BLaER1 (cell line): ENCODE data around the gene ZNF415.
"Not testable (repeated sequence)": the region's sequence is repeated elsewhere in the genome, so short reads cannot be mapped to it uniquely, and the experiment has no call there.

Source experiments
- H3K27ac ChIP-seq: shearing (Covaris generic); formaldehyde crosslinking; 2 replicates; pipeline ENCODE4 v1.8.1; 2022
- H3K27me3 ChIP-seq: shearing (Covaris generic); formaldehyde crosslinking; 2 replicates; pipeline ENCODE4 v1.8.1; 2022
- H3K36me3 ChIP-seq: shearing (Covaris generic); formaldehyde crosslinking; 2 replicates; pipeline ENCODE4 v1.8.1; 2022
- H3K4me1 ChIP-seq: shearing (Covaris generic); formaldehyde crosslinking; 2 replicates; pipeline ENCODE4 v1.8.1; 2022
- H3K4me2 ChIP-seq: shearing (Covaris generic); formaldehyde crosslinking; 2 replicates; pipeline ENCODE4 v1.8.1; 2022
- H3K4me3 ChIP-seq: shearing (Covaris generic); formaldehyde crosslinking; 2 replicates; pipeline ENCODE4 v1.8.1; 2022
- H3K9ac ChIP-seq: shearing (Covaris generic); formaldehyde crosslinking; 2 replicates; pipeline ENCODE4 v1.8.1; 2022
- H3K9me3 ChIP-seq: shearing (Covaris generic); formaldehyde crosslinking; 2 replicates; pipeline ENCODE4 v1.8.1; 2022
- H4K20me1 ChIP-seq: shearing (Covaris generic); formaldehyde crosslinking; 2 replicates; pipeline ENCODE4 v1.8.1; 2022
- Cebpa-rat ChIP-seq: shearing (Covaris generic); IDR thresholded peaks from 2 replicates; pipeline ENCODE4 v1.8.1; 2022

The ZNF415 gene

GRCh38 chr19:53103234-53104203, 29.2 kb downstream of the ZNF415 start, which contains the start of gene ZNF160:
ZNF160 (minus strand) TSS chr19:53103422; CDS start chr19:53086276, 17,146 bp downstream.
- H3K9me3 ChIP-seq: peaks cover 5% of the 10 kb centered on the region; the same call in 1 of the 2 replicates
- TF ChIP-seq Cebpa-rat: no peak

DNA sequence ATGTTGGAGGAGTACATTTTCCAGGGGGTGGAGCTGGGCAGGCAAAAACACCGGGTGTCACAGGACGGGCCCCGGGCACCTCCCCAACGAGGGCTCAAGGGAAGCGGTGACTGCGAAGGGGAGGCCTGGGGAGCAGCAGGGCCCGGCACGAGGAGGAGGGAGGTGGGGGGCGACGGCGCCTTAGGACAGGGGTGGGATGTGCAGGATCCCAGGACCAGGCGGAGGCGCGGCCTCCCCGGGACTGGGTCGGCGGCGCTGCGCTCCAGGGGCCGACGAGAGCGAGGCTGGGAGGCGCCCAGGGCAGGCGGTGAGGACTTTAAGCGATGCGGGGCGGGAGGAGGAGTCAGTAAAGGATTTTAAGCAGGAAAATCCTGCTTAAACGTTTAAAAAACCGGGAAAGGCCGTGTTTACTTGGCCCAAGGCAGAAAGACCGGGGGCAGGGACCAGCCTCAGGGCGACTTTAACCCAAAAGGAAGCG, 29.9 kb downstream of the ZNF415 start:
- H3K27me3 ChIP-seq: no peaks in the 10 kb centered on the region
- peaks cover 48% of the 10 kb centered on the region for H4K20me1 ChIP-seq
- H3K9me3 ChIP-seq: no peaks in the 10 kb centered on the region
- H3K9ac ChIP-seq: peak overlapping the region; percentile 88
- H3K4me2 ChIP-seq: peak overlapping the region; percentile 98
- peaks cover 30% of the 10 kb centered on the region for H3K36me3 ChIP-seq
- TF ChIP-seq Cebpa-rat: no peak
- peaks cover 32% of the 10 kb centered on the region for H3K4me1 ChIP-seq
- peak overlapping the region; percentile 79 for H3K4me3 ChIP-seq
- peak overlapping the region; percentile 89 for H3K27ac ChIP-seq

More at GRCh38 chr19:53103234-53104203, 29.2 kb downstream of the ZNF415 start, which contains the start of gene ZNF160:
- Histone ChIP-seq H3K4me1 (peaks cover 32% of the 10 kb centered on the region), H3K4me2 (peak within 1 kb of the TSS; percentile 98), H3K27ac (peak within 1 kb of the TSS; percentile 89), H3K9ac (peak within 1 kb of the TSS; percentile 88), H4K20me1 (peaks cover 41% of the 10 kb centered on the region), H3K27me3 (no peaks in the 10 kb centered on the region), H3K36me3 (peaks cover 29% of the 10 kb centered on the region), H3K4me3 (peak within 1 kb of the TSS; percentile 79)

- H3K4me2 ChIP-seq: peak overlapping the region; percentile 98
- TF ChIP-seq Cebpa-rat: no peak
- peaks cover 32% of the 10 kb centered on the region for H3K4me1 ChIP-seq
- H3K36me3 ChIP-seq: peaks cover 36% of the 10 kb centered on the region
- H3K27me3 ChIP-seq: no peaks in the 10 kb centered on the region
- peak overlapping the region; percentile 79 for H3K4me3 ChIP-seq
- H4K20me1 ChIP-seq: peaks cover 53% of the 10 kb centered on the region
- peak overlapping the region; percentile 88 for H3K9ac ChIP-seq
- no peaks in the 10 kb centered on the region for H3K9me3 ChIP-seq
- H3K27ac ChIP-seq: peak overlapping the region; percentile 89
Observed at GRCh38 chr19:53102206-53102755, 30.4 kb downstream of the ZNF415 start.

DNA sequence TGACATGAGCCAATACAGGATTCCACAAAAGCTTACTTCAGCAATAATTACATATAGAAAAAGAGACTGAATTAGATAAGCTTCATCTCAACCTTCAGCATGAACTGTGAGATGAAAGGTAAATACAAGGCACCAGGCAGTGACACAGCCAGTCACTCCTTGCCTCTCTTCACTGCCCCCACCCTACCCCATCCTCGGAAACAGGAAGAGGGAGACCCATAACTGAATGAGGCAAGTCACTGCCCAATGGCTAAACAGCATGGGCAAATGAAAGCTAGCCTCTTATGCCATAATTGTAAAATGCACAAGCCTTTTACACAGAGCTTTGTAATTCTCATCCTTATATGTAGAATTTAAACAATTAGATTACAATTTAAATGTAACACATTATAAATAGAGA, 31.2 kb downstream of the ZNF415 start:
- Histone ChIP-seq H3K9ac (peak overlapping the region; percentile 88), H3K9me3 (no peaks in the 10 kb centered on the region), H4K20me1 (peaks cover 55% of the 10 kb centered on the region), H3K27me3 (no peaks in the 10 kb centered on the region), H3K4me2 (peak overlapping the region; percentile 98), H3K4me3 (peak overlapping the region; percentile 79), H3K4me1 (peaks cover 32% of the 10 kb centered on the region), H3K36me3 (peaks cover 36% of the 10 kb centered on the region), H3K27ac (no peak overlapping the region)
- TF ChIP-seq Cebpa-rat: no peak

- H3K4me3 ChIP-seq, H3K27ac ChIP-seq, H3K27me3 ChIP-seq, H3K9me3 ChIP-seq, H3K4me2 ChIP-seq, H3K9ac ChIP-seq: not testable (repeated sequence)
- peaks cover 22% of the 10 kb centered on the region for H3K4me1 ChIP-seq
- peaks cover 79% of the 10 kb centered on the region for H4K20me1 ChIP-seq
- H3K36me3 ChIP-seq: peaks cover 60% of the 10 kb centered on the region
Observed at GRCh38 chr19:53098570-53098969, 34.1 kb downstream of the ZNF415 start.

DNA sequence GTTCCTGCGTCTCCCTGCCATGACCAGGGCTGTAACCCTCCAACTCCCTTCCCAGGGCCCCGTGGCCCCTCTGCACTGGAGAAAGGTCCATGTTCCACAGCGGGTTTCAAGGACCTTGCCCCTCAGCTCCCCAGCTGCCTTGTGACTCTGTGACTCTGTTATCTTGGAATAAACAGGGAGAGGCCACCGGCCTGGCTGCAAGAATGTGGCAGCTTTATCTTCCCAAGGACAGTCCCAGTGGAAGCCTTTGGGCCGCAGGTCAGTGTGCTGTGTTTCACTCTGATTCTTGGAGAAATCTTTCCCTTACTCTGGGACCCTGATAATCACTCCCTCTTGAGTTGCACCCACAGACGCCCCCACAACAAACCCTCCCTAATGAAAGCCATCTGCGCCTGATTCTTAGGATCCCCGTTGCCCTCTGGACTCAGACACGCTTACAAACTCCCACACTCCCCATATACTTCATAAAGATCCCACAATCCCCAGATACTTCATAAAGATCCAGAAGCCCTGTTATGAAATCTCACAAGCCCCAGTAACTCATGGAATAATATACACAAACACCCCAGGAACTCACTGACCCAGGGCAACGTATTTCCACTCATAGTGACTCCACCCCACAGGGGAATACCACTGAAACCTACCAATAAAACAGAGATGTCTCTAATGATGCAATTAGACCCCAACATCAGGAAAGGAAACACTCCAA, 35.6 kb downstream of the ZNF415 start:
- H3K27me3 ChIP-seq, H3K27ac ChIP-seq, H3K4me3 ChIP-seq, H3K9me3 ChIP-seq, H3K9ac ChIP-seq, H3K4me2 ChIP-seq: not testable (repeated sequence)
- Histone ChIP-seq H3K4me1 (peaks cover 18% of the 10 kb centered on the region), H4K20me1 (peaks cover 87% of the 10 kb centered on the region), H3K36me3 (peaks cover 74% of the 10 kb centered on the region)

- not testable (repeated sequence) for H3K27me3 ChIP-seq, H3K9ac ChIP-seq, H3K27ac ChIP-seq, H3K4me2 ChIP-seq, H3K9me3 ChIP-seq, H3K4me3 ChIP-seq
- Histone ChIP-seq H4K20me1 (peaks cover 86% of the 10 kb centered on the region), H3K4me1 (peaks cover 12% of the 10 kb centered on the region), H3K36me3 (peaks cover 79% of the 10 kb centered on the region)
Observed at GRCh38 chr19:53096579-53096978, 36.1 kb downstream of the ZNF415 start.

- no peaks in the 10 kb centered on the region for H3K9me3 ChIP-seq
- no peak overlapping the region for H3K4me3 ChIP-seq
- no peak overlapping the region for H3K27ac ChIP-seq
- H3K27me3 ChIP-seq: no peaks in the 10 kb centered on the region
- H3K4me1 ChIP-seq: no peaks in the 10 kb centered on the region
- peaks cover 72% of the 10 kb centered on the region for H4K20me1 ChIP-seq
- no peak overlapping the region for H3K9ac ChIP-seq
- peaks cover 87% of the 10 kb centered on the region for H3K36me3 ChIP-seq
- no peak overlapping the region for H3K4me2 ChIP-seq
- no peak for TF ChIP-seq Cebpa-rat
Observed at GRCh38 chr19:53094754-53095575, 37.7 kb downstream of the ZNF415 start.

- H3K4me3 ChIP-seq: no peak overlapping the region
- peak; percentile 74; the same call in 1 of the 2 replicates for TF ChIP-seq Cebpa-rat
- H4K20me1 ChIP-seq: peaks cover 58% of the 10 kb centered on the region
- no peak overlapping the region for H3K4me2 ChIP-seq
- H3K36me3 ChIP-seq: peaks cover 87% of the 10 kb centered on the region
- H3K9ac ChIP-seq: no peak overlapping the region
- no peak overlapping the region for H3K27ac ChIP-seq
- H3K4me1 ChIP-seq: no peaks in the 10 kb centered on the region
- H3K27me3 ChIP-seq: no peaks in the 10 kb centered on the region
- H3K9me3 ChIP-seq: no peaks in the 10 kb centered on the region
Observed at GRCh38 chr19:53092723-53093122, 40.0 kb downstream of the ZNF415 start.
